ENCODE results near the gene ANKRD33B.

The ANKRD33B gene

GRCh38 chr5:10537624-10538023 lies 26.2 kb upstream of the ANKRD33B start:
- Histone ChIP-seq H3K4me3 (ENCODE audit: low read depth, low read length) (no peak overlapping the region), H3K9ac (ENCODE audit: low read depth, low read length) (no peak overlapping the region), H3K27me3 (ENCODE audit: control insufficient read depth, insufficient read depth, low read length) (peaks cover 6% of the 10 kb centered on the region), H3K36me3 (ENCODE audit: control insufficient read depth, insufficient read depth, low read length) (no peaks in the 10 kb centered on the region), H3K4me1 (ENCODE audit: control insufficient read depth, insufficient read depth, low read length) (peaks cover 3% of the 10 kb centered on the region; the same call in 1 of the 2 replicates), H3K9me3 (ENCODE audit: control insufficient read depth, insufficient read depth, low read length) (no peaks in the 10 kb centered on the region), H3K27ac (ENCODE audit: low read depth, low read length) (no peak overlapping the region)

- Histone ChIP-seq H3K4me1 (ENCODE audit: control insufficient read depth, insufficient read depth, low read length) (peaks cover 3% of the 10 kb centered on the region; the same call in 1 of the 2 replicates), H3K9me3 (ENCODE audit: control insufficient read depth, insufficient read depth, low read length) (no peaks in the 10 kb centered on the region), H3K36me3 (ENCODE audit: control insufficient read depth, insufficient read depth, low read length) (no peaks in the 10 kb centered on the region), H3K27ac (ENCODE audit: low read depth, low read length) (no peak overlapping the region), H3K4me3 (ENCODE audit: low read depth, low read length) (no peak overlapping the region), H3K27me3 (ENCODE audit: control insufficient read depth, insufficient read depth, low read length) (peaks cover 3% of the 10 kb centered on the region; the same call in 1 of the 2 replicates), H3K9ac (ENCODE audit: low read depth, low read length) (no peak overlapping the region)
These were observed 25.6 kb upstream of the ANKRD33B start for GRCh38 chr5:10538103-10538788.

- H3K9ac ChIP-seq (ENCODE audit: low read depth, low read length) = no peak overlapping the region
- no peak overlapping the region for H3K27ac ChIP-seq (ENCODE audit: low read depth, low read length)
- H3K27me3 ChIP-seq (ENCODE audit: control insufficient read depth, insufficient read depth, low read length) = peaks cover 3% of the 10 kb centered on the region; the same call in 1 of the 2 replicates
- H3K36me3 ChIP-seq (ENCODE audit: control insufficient read depth, insufficient read depth, low read length) = no peaks in the 10 kb centered on the region
- H3K4me1 ChIP-seq (ENCODE audit: control insufficient read depth, insufficient read depth, low read length) = no peaks in the 10 kb centered on the region
- H3K4me3 ChIP-seq (ENCODE audit: low read depth, low read length) = no peak overlapping the region
- no peaks in the 10 kb centered on the region for H3K9me3 ChIP-seq (ENCODE audit: control insufficient read depth, insufficient read depth, low read length)
These were observed 24.8 kb upstream of the ANKRD33B start for GRCh38 chr5:10538789-10539686.

GRCh38 chr5:10539687-10539998 lies 24.2 kb upstream of the ANKRD33B start:
- no peak overlapping the region for H3K9ac ChIP-seq (ENCODE audit: low read depth, low read length)
- H3K4me1 ChIP-seq (ENCODE audit: control insufficient read depth, insufficient read depth, low read length) = no peaks in the 10 kb centered on the region
- H3K4me3 ChIP-seq (ENCODE audit: low read depth, low read length) = no peak overlapping the region
- peaks cover 3% of the 10 kb centered on the region; the same call in 1 of the 2 replicates for H3K27me3 ChIP-seq (ENCODE audit: control insufficient read depth, insufficient read depth, low read length)
- H3K27ac ChIP-seq (ENCODE audit: low read depth, low read length) = no peak overlapping the region
- H3K9me3 ChIP-seq (ENCODE audit: control insufficient read depth, insufficient read depth, low read length) = no peaks in the 10 kb centered on the region
- H3K36me3 ChIP-seq (ENCODE audit: control insufficient read depth, insufficient read depth, low read length) = no peaks in the 10 kb centered on the region

- no peaks in the 10 kb centered on the region for H3K9me3 ChIP-seq (ENCODE audit: control insufficient read depth, insufficient read depth, low read length)
- H3K4me1 ChIP-seq (ENCODE audit: control insufficient read depth, insufficient read depth, low read length) = no peaks in the 10 kb centered on the region
- peaks cover 3% of the 10 kb centered on the region; the same call in 1 of the 2 replicates for H3K27me3 ChIP-seq (ENCODE audit: control insufficient read depth, insufficient read depth, low read length)
- no peak overlapping the region for H3K27ac ChIP-seq (ENCODE audit: low read depth, low read length)
- H3K9ac ChIP-seq (ENCODE audit: low read depth, low read length) = no peak overlapping the region
- H3K4me3 ChIP-seq (ENCODE audit: low read depth, low read length) = no peak overlapping the region
- no peaks in the 10 kb centered on the region for H3K36me3 ChIP-seq (ENCODE audit: control insufficient read depth, insufficient read depth, low read length)
These were observed 23.8 kb upstream of the ANKRD33B start for GRCh38 chr5:10540036-10540544.

GRCh38 chr5:10540951-10541646 lies 22.8 kb upstream of the ANKRD33B start:
- H3K9me3 ChIP-seq (ENCODE audit: control insufficient read depth, insufficient read depth, low read length) = no peaks in the 10 kb centered on the region
- H3K27ac ChIP-seq (ENCODE audit: low read depth, low read length) = no peak overlapping the region
- no peak overlapping the region for H3K4me3 ChIP-seq (ENCODE audit: low read depth, low read length)
- H3K4me1 ChIP-seq (ENCODE audit: control insufficient read depth, insufficient read depth, low read length) = no peaks in the 10 kb centered on the region
- H3K36me3 ChIP-seq (ENCODE audit: control insufficient read depth, insufficient read depth, low read length) = no peaks in the 10 kb centered on the region
- H3K27me3 ChIP-seq (ENCODE audit: control insufficient read depth, insufficient read depth, low read length) = peaks cover 3% of the 10 kb centered on the region; the same call in 1 of the 2 replicates
- no peak overlapping the region for H3K9ac ChIP-seq (ENCODE audit: low read depth, low read length)

GRCh38 chr5:10542055-10542550 lies 21.8 kb upstream of the ANKRD33B start:
- no peak overlapping the region for H3K27ac ChIP-seq (ENCODE audit: low read depth, low read length)
- H3K36me3 ChIP-seq (ENCODE audit: control insufficient read depth, insufficient read depth, low read length) = no peaks in the 10 kb centered on the region
- no peak overlapping the region for H3K4me3 ChIP-seq (ENCODE audit: low read depth, low read length)
- no peak overlapping the region for H3K9ac ChIP-seq (ENCODE audit: low read depth, low read length)
- no peaks in the 10 kb centered on the region for H3K4me1 ChIP-seq (ENCODE audit: control insufficient read depth, insufficient read depth, low read length)
- H3K9me3 ChIP-seq (ENCODE audit: control insufficient read depth, insufficient read depth, low read length) = no peaks in the 10 kb centered on the region
- peaks cover 3% of the 10 kb centered on the region; the same call in 1 of the 2 replicates for H3K27me3 ChIP-seq (ENCODE audit: control insufficient read depth, insufficient read depth, low read length)

GRCh38 chr5:10543585-10544040 lies 20.3 kb upstream of the ANKRD33B start:
- no peaks in the 10 kb centered on the region for H3K9me3 ChIP-seq (ENCODE audit: control insufficient read depth, insufficient read depth, low read length)
- H3K27ac ChIP-seq (ENCODE audit: low read depth, low read length) = no peak overlapping the region
- no peaks in the 10 kb centered on the region for H3K36me3 ChIP-seq (ENCODE audit: control insufficient read depth, insufficient read depth, low read length)
- H3K4me3 ChIP-seq (ENCODE audit: low read depth, low read length) = no peak overlapping the region
- peaks cover 3% of the 10 kb centered on the region; the same call in 1 of the 2 replicates for H3K27me3 ChIP-seq (ENCODE audit: control insufficient read depth, insufficient read depth, low read length)
- no peaks in the 10 kb centered on the region for H3K4me1 ChIP-seq (ENCODE audit: control insufficient read depth, insufficient read depth, low read length)
- H3K9ac ChIP-seq (ENCODE audit: low read depth, low read length) = no peak overlapping the region

- no peak overlapping the region for H3K4me3 ChIP-seq (ENCODE audit: low read depth, low read length)
- no peaks in the 10 kb centered on the region for H3K9me3 ChIP-seq (ENCODE audit: control insufficient read depth, insufficient read depth, low read length)
- peaks cover 5% of the 10 kb centered on the region; the same call in 1 of the 2 replicates for H3K4me1 ChIP-seq (ENCODE audit: control insufficient read depth, insufficient read depth, low read length)
- H3K9ac ChIP-seq (ENCODE audit: low read depth, low read length) = no peak overlapping the region
- H3K27me3 ChIP-seq (ENCODE audit: control insufficient read depth, insufficient read depth, low read length) = no peaks in the 10 kb centered on the region
- no peaks in the 10 kb centered on the region for H3K36me3 ChIP-seq (ENCODE audit: control insufficient read depth, insufficient read depth, low read length)
- no peak overlapping the region for H3K27ac ChIP-seq (ENCODE audit: low read depth, low read length)
These were observed 18.8 kb upstream of the ANKRD33B start for GRCh38 chr5:10545084-10545483.

GRCh38 chr5:10546186-10546585 lies 17.7 kb upstream of the ANKRD33B start:
- Histone ChIP-seq H3K4me1 (ENCODE audit: control insufficient read depth, insufficient read depth, low read length) (peaks cover 16% of the 10 kb centered on the region), H3K27ac (ENCODE audit: low read depth, low read length) (no peak overlapping the region), H3K9me3 (ENCODE audit: control insufficient read depth, insufficient read depth, low read length) (no peaks in the 10 kb centered on the region), H3K36me3 (ENCODE audit: control insufficient read depth, insufficient read depth, low read length) (no peaks in the 10 kb centered on the region), H3K9ac (ENCODE audit: low read depth, low read length) (no peak overlapping the region), H3K4me3 (ENCODE audit: low read depth, low read length) (no peak overlapping the region), H3K27me3 (ENCODE audit: control insufficient read depth, insufficient read depth, low read length) (no peaks in the 10 kb centered on the region)

All from HUES48 (cell line).